Panc1 (cell line): ENCODE data around the gene ZBTB7C. TPM values are rescaled to one million over a fixed set of nuclear protein-coding genes. Genes with fewer than 3 reads are reported as not detected.

Experiments
- ATAC-seq: fragments of 200-7000 bp; cut with Tn5 transposase; 2 replicates; pipeline ENCODE4 v1.9.1; 2020; ENCODE audit warnings: mild to moderate bottlenecking, moderate library complexity
- BruUV-seq: library from RNA; stranded (reverse); fragments of 400-500 nt; replicated peaks from 2 replicates; lab custom pipeline; 2021; lab: Mats Ljungman, UMichigan
- CTCF ChIA-PET: fragments of 300-600 bp; sonication (Branson Sonifier 250); formaldehyde crosslinking; loops from one replicate; lab custom pipeline; 2022; ENCODE audit warnings: antibody characterized with exemption; lab: Charles Lee
- POLR2A ChIA-PET: fragments of 300-600 bp; sonication (Branson Sonifier 250); formaldehyde crosslinking; loops from one replicate; lab custom pipeline; 2022; ENCODE audit warnings: antibody characterized with exemption; lab: Charles Lee
- DNase-seq: peaks from one replicate; pipeline ENCODE4 v3.0.0-alpha.2; 2010; ENCODE audit warnings: low read depth, low spot score
- H3K27ac ChIP-seq: 2 replicates; pipeline ENCODE4 v1.5.1; 2011; ENCODE audit warnings: mild to moderate bottlenecking, low read length, inconsistent platforms
- H3K27me3 ChIP-seq: fragments of 200-500 bp; sonication (Bioruptor generic); 2 replicates; pipeline ENCODE4 v1.6.0; 2014; ENCODE audit warnings: low read length, inconsistent platforms; ENCODE audit not compliant: control insufficient read depth, insufficient read depth
- H3K36me3 ChIP-seq: fragments of 200-500 bp; sonication (Bioruptor generic); 2 replicates; pipeline ENCODE4 v1.5.1; 2014; ENCODE audit warnings: inconsistent platforms, mild to moderate bottlenecking, low read length, moderate library complexity; ENCODE audit not compliant: control insufficient read depth, insufficient read depth
- H3K4me1 ChIP-seq: 2 replicates; pipeline ENCODE4 v1.5.1; 2011; ENCODE audit warnings: inconsistent platforms, mild to moderate bottlenecking, low read length, moderate library complexity; ENCODE audit not compliant: control insufficient read depth, insufficient read depth
- H3K4me3 ChIP-seq, 2 experiments: 2 replicates each; pipeline ENCODE4 v1.5.1; 2011 to 2012; ENCODE audit warnings: low read depth in 2 of 2, low read length in 2 of 2, mild to moderate bottlenecking in 2 of 2, inconsistent platforms in 1 of 2, moderate library complexity in 1 of 2
- H3K9me3 ChIP-seq: fragments of 200-500 bp; sonication (Bioruptor generic); 2 replicates; pipeline ENCODE4 v1.5.1; 2014; ENCODE audit warnings: low read depth, mild to moderate bottlenecking, inconsistent platforms, low read length, moderate library complexity; ENCODE audit not compliant: control insufficient read depth, insufficient read depth
- CTCF ChIP-seq: fragments of 450-650 bp; IDR thresholded peaks from 2 replicates; pipeline ENCODE4 v1.5.1; 2017; ENCODE audit warnings: mild to moderate bottlenecking
- POLR2AphosphoS5 ChIP-seq: IDR thresholded peaks from 2 replicates; pipeline ENCODE4 v1.6.1; 2012; ENCODE audit warnings: mild to moderate bottlenecking, low read depth, low read length, moderate library complexity
- REST ChIP-seq, 2 experiments: IDR thresholded peaks; 2 replicates each; pipeline ENCODE4 v1.6.1; 2011 to 2012; ENCODE audit warnings: low read depth in 2 of 2, control low read depth in 1 of 2, low read length in 1 of 2, mild to moderate bottlenecking in 1 of 2, moderate library complexity in 1 of 2; ENCODE audit not compliant: insufficient read depth in 1 of 2
- SIN3A ChIP-seq: IDR thresholded peaks from 2 replicates; pipeline ENCODE4 v1.6.1; 2012; ENCODE audit warnings: low read depth, mild to moderate bottlenecking, low read length, moderate library complexity, borderline replicate concordance; ENCODE audit not compliant: insufficient read depth
- TCF7L2 ChIP-seq: IDR thresholded peaks from 2 replicates; pipeline ENCODE4 v1.6.1; 2011; ENCODE audit warnings: mild to moderate bottlenecking, low read depth, low read length, inconsistent platforms
- in situ Hi-C: cut with HindIII; loops from 2 replicates; pipeline ENCODE4 v1.10.0; 2016; ENCODE audit warnings: low sequenced_read_pairs, low pct_unique_long_range_greater_than_20kb
- intact Hi-C: fragments of 100-400 bp; cut with micrococcal nuclease; formaldehyde crosslinking; loops from one replicate; pipeline ENCODE4 v1.10.0; 2022; ENCODE audit not compliant: unreplicated experiment
- total RNA-seq: library from RNA; stranded (reverse); gene quantifications from one replicate; pipeline ENCODE4 v1.2.1, GENCODE V29; 2021; ENCODE audit not compliant: unreplicated experiment

Gene ZBTB7C
- total RNA-seq, 1 experiment from 2014 or later = 0.03 TPM

GRCh38 chr18:48442761-48443160 lies 33.6 kb upstream of the ZBTB7C start:
- CTCF ChIA-PET = no interaction called here
- no peaks in the 10 kb centered on the region for H3K36me3 ChIP-seq
- no TSS peak for BruUV-seq
- POLR2A ChIA-PET = no interaction called here
- H3K27me3 ChIP-seq = peaks cover 9% of the 10 kb centered on the region
- in situ Hi-C loops = no loop called here
- TF ChIP-seq POLR2AphosphoS5 (no peak), REST (IDR thresholded peaks at IDR 0.05; ENCODE audit: insufficient read depth in 1 of 2, low read depth in 2 of 2, low read length in 1 of 2) (no peak), SIN3A (no peak), CTCF (no peak), TCF7L2 (no peak)
- no peaks in the 10 kb centered on the region for H3K9me3 ChIP-seq
- no peak overlapping the region for H3K4me3 ChIP-seq
- ATAC-seq (no peak), DNase-seq (no peak)
- H3K27ac ChIP-seq = no peak overlapping the region
- intact Hi-C loops = no loop called here
- H3K4me1 ChIP-seq = no peaks in the 10 kb centered on the region

- ATAC-seq = no peak
- Histone ChIP-seq H3K36me3 (no peaks in the 10 kb centered on the region), H3K4me1 (no peaks in the 10 kb centered on the region), H3K4me3 (no peak overlapping the region), H3K27me3 (peaks cover 12% of the 10 kb centered on the region), H3K9me3 (no peaks in the 10 kb centered on the region), H3K27ac (no peak overlapping the region)
- no TSS peak for BruUV-seq
- TF ChIP-seq CTCF (no peak), TCF7L2 (no peak), POLR2AphosphoS5 (no peak), REST (IDR thresholded peaks at IDR 0.05; ENCODE audit: insufficient read depth in 1 of 2, low read depth in 2 of 2, low read length in 1 of 2) (no peak), SIN3A (no peak)
- in situ Hi-C loops = no loop called here
- ChIA-PET CTCF (no interaction called here), POLR2A (no interaction called here)
- no peak for DNase-seq
- intact Hi-C loops = no loop called here
Measured at GRCh38 chr18:48441405-48441881, 32.3 kb upstream of the ZBTB7C start.
